Adrenal gland (tissue), 12 donors: ENCODE measurements around the gene APBB2. TPM values are rescaled to one million over a fixed set of nuclear protein-coding genes. Genes with fewer than 3 reads are reported as not detected.

Source experiments
- DNase-seq, 7 donors: peaks; one replicate each; pipeline ENCODE4 v3.0.0-alpha.2; 2019 to 2020
- H3K27ac ChIP-seq, 5 donors: fragments of 200-600 bp; sonication (generic) in 4 of 5; 1 replicate in 3 of 5; 2 replicates in 2 of 5; pipeline versions ENCODE4 v1.5.1 to v1.8.0; 2016 to 2020; ENCODE audit warnings: mild to moderate bottlenecking in 1 of 5
- H3K27me3 ChIP-seq: fragments of 200-600 bp; 2 replicates; pipeline ENCODE4 v1.8.0; 2021
- H3K36me3 ChIP-seq, 2 donors: fragments of 200-600 bp; replicated peaks in 1 of 2; 1 replicate in 1 of 2; 2 replicates in 1 of 2; pipeline versions ENCODE4 v1.5.1 to v1.8.0; 2018 to 2022
- H3K4me1 ChIP-seq, 2 donors: fragments of 200-600 bp; replicated peaks in 1 of 2; 1 replicate in 1 of 2; 2 replicates in 1 of 2; pipeline versions ENCODE4 v1.5.1 to v1.8.0; 2018 to 2021
- H3K4me3 ChIP-seq, 4 donors: fragments of 200-600 bp; sonication (generic) in 3 of 4; one replicate each; pipeline ENCODE4 v1.5.1; 2016 to 2018
- H3K9me3 ChIP-seq, 3 donors: fragments of 200-600 bp; sonication (generic) in 1 of 3; replicated peaks in 1 of 3; 1 replicate in 2 of 3; 2 replicates in 1 of 3; pipeline versions ENCODE4 v1.5.1 to v1.8.0; 2016 to 2021
- CTCF ChIP-seq, 6 experiments: fragments of 450-650 bp in 4 of 6; fragments of 200-600 bp in 2 of 6; sonication (generic) in 1 of 6; IDR thresholded peaks; 1 replicate in 5 of 6; 2 replicates in 1 of 6; pipeline versions ENCODE4 v1.5.1 to v1.8.0; 2016 to 2021; ENCODE audit warnings: antibody characterized with exemption in 6 of 6, mild to moderate bottlenecking in 2 of 6, moderate library complexity in 1 of 6
- POLR2A ChIP-seq, 2 donors: fragments of 450-650 bp; IDR thresholded peaks; one replicate each; pipeline ENCODE4 v1.6.1; 2017; ENCODE audit warnings: antibody characterized with exemption in 2 of 2, mild to moderate bottlenecking in 2 of 2, moderate library complexity in 1 of 2
- WGBS, 4 donors: extraction: QIAGEN DNeasy Blood & Tissue Kit in 2 of 4; methylation state at CpG; one replicate each; pipeline versions ENCODE4 v1.1.5 to v1.1.7; 2013 to 2017; 5-methylcytosine and 5-hydroxymethylcytosine counted together
- intact Hi-C, 2 donors: fragments of 100-400 bp; cut with DNase I; formaldehyde crosslinking; loops; one replicate each; pipeline versions ENCODE4 v1.14.1 to v1.15.0; 2022 to 2023
- polyA plus RNA-seq, 3 donors: library from polyadenylated mRNA; stranded (reverse); fragments of 200-250 nt in 2 of 3; fragments of 350-450 nt in 1 of 3; fragmentation: Illumina TruSeq in 1 of 3; extraction: RNeasy Lipid Tissue Mini Kit (QIAGEN cat#74804) in 1 of 3; gene quantifications; one replicate each; pipeline ENCODE4 v1.2.3, GENCODE V29; 2013 to 2014
- total RNA-seq, 9 donors: library from RNA; depleted of rRNA in 4 of 9; stranded (reverse); fragments of >200 nt in 4 of 9; fragments of 120-200 nt in 1 of 9; fragmentation: NEBNext Ultra II Directional in 1 of 9; extraction: Animal tissue kit (Norgen Biotek cat#: 25700) in 1 of 9; gene quantifications; one replicate each; pipeline versions ENCODE4 v1.1.0 to v1.2.4, GENCODE V29; 2013 to 2023
- donor health status: healthy with polysubstance abuse.
- donor health status: Bipolar disorder and iron deficiency.
- donor health status: DM: yes; HTN: yes; CAD: no.
- donor health status: DM: no; HTN: no; CAD: no.
- donor health status: DM: no; HTN: no; CAD: no.
- donor health status: DM: yes; HTN: yes; CAD: no.

The APBB2 gene
- total and polyA plus RNA-seq, 12 donors = 12.4 to 135 (median 39.7) TPM

GRCh38 chr4:41209901-41210300, 4.4 kb downstream of the APBB2 start:
- Histone ChIP-seq H3K36me3 (no peaks in the 10 kb centered on the region), H3K27me3 (no peaks in the 10 kb centered on the region), H3K4me1 (peaks cover 4 to 22% of the 10 kb centered on the region in 2 donors), H3K4me3 (no peak overlapping the region), H3K27ac (no peak overlapping the region), H3K9me3 (no peaks in the 10 kb centered on the region)
- no peak for TF ChIP-seq CTCF (IDR thresholded peaks at IDR 0.05)
- TF ChIP-seq POLR2A (IDR thresholded peaks at IDR 0.05) = no peak
- no peak for DNase-seq
- intact Hi-C loops = loop anchor here (5.0 kb wide), 3 partner anchors 233 to 288 kb away; no protein-coding TSS in a partner anchor
- 89 to 95% (median 93%) methylated on average over 9 of the region's 9 CpGs for WGBS, 4 donors

GRCh38 chr4:41209187-41209586, 5.2 kb downstream of the APBB2 start:
- peaks cover 4 to 27% of the 10 kb centered on the region in 2 donors for H3K4me1 ChIP-seq
- DNase-seq = no peak
- H3K4me3 ChIP-seq = no peak overlapping the region
- no peaks in the 10 kb centered on the region for H3K9me3 ChIP-seq
- H3K27me3 ChIP-seq = no peaks in the 10 kb centered on the region
- no peak overlapping the region for H3K27ac ChIP-seq
- WGBS, 4 donors = 66 to 86% (median 79%) methylated on average over 5 of the region's 5 CpGs
- intact Hi-C loops = no loop called here
- H3K36me3 ChIP-seq = no peaks in the 10 kb centered on the region
- TF ChIP-seq POLR2A (IDR thresholded peaks at IDR 0.05) = no peak
- TF ChIP-seq CTCF (IDR thresholded peaks at IDR 0.05) = no peak

- peak in 4 of 7 donors; percentile 42 to 57 (median 47) for DNase-seq
- no peak overlapping the region for H3K27ac ChIP-seq
- no peaks in the 10 kb centered on the region for H3K9me3 ChIP-seq
- H3K4me1 ChIP-seq = peaks cover 0 to 33% of the 10 kb centered on the region in 2 donors
- intact Hi-C loops = no loop called here
- H3K4me3 ChIP-seq = no peak overlapping the region
- no peak for TF ChIP-seq CTCF (IDR thresholded peaks at IDR 0.05)
- no peak for TF ChIP-seq POLR2A (IDR thresholded peaks at IDR 0.05)
- no peaks in the 10 kb centered on the region for H3K36me3 ChIP-seq
- H3K27me3 ChIP-seq = no peaks in the 10 kb centered on the region
Measured at GRCh38 chr4:41207291-41207831, 7.0 kb downstream of the APBB2 start.

- H3K27me3 ChIP-seq = no peaks in the 10 kb centered on the region
- H3K4me1 ChIP-seq = peaks cover 0 to 30% of the 10 kb centered on the region in 2 donors
- TF ChIP-seq POLR2A (IDR thresholded peaks at IDR 0.05) (no peak), CTCF (IDR thresholded peaks at IDR 0.05) (no peak)
- no peak overlapping the region for H3K4me3 ChIP-seq
- peak overlapping the region in 1 of 5 donors; percentile 12 for H3K27ac ChIP-seq
- H3K36me3 ChIP-seq = no peaks in the 10 kb centered on the region
- no peaks in the 10 kb centered on the region for H3K9me3 ChIP-seq
- DNase-seq = no peak
- intact Hi-C loops = no loop called here
- WGBS, 4 donors = 85 to 94% (median 88%) methylated on average over 2 of the region's 2 CpGs
Measured at GRCh38 chr4:41205854-41206460, 8.4 kb downstream of the APBB2 start.
